Thoracic aorta (tissue), 2 donors: ENCODE data around the gene WDR82. TPM values are rescaled to one million over a fixed set of nuclear protein-coding genes. Genes with fewer than 3 reads are reported as not detected.
A peak's percentile ranks its signal among the peaks of the same experiment; 100 is the strongest.
"Not testable (repeated sequence)": the region's sequence is repeated elsewhere in the genome, so short reads cannot be mapped to it uniquely, and the experiment has no call there.

Experiments
- ATAC-seq: fragments of 150-250 bp; one replicate; pipeline ENCODE4 v1.8.0; 2017; ENCODE audit warnings: low read depth; ENCODE audit not compliant: insufficient number of reproducible peaks, low FRiP score
- DNase-seq: peaks from one replicate; pipeline ENCODE4 v3.0.0-alpha.2; 2020; ENCODE audit warnings: low spot score
- H3K27ac ChIP-seq, 2 donors: fragments of 200-600 bp; sonication (generic); 1 replicate in 1 of 2; 2 replicates in 1 of 2; pipeline ENCODE4 v1.5.1; 2016; ENCODE audit warnings: mild to moderate bottlenecking in 2 of 2, moderate library complexity in 2 of 2
- H3K27me3 ChIP-seq: fragments of 200-600 bp; sonication (generic); replicated peaks from 2 replicates; pipeline ENCODE4 v1.6.0; 2016; ENCODE audit warnings: mild to moderate bottlenecking; ENCODE audit not compliant: insufficient read depth
- H3K36me3 ChIP-seq: fragments of 200-600 bp; sonication (generic); one replicate; pipeline ENCODE4 v1.5.1; 2016
- H3K4me1 ChIP-seq, 2 donors: fragments of 200-600 bp; sonication (generic); 1 replicate in 1 of 2; 2 replicates in 1 of 2; pipeline versions ENCODE4 v1.5.1 to v1.6.0; 2016; ENCODE audit warnings: low read depth in 2 of 2, mild to moderate bottlenecking in 1 of 2; ENCODE audit not compliant: control insufficient read depth in 1 of 2
- H3K4me3 ChIP-seq: fragments of 200-600 bp; sonication (generic); 2 replicates; pipeline ENCODE4 v1.5.1; 2016; ENCODE audit warnings: mild to moderate bottlenecking
- H3K9me3 ChIP-seq: fragments of 200-600 bp; sonication (generic); 2 replicates; pipeline ENCODE4 v1.5.1; 2016
- CTCF ChIP-seq: fragments of 200-600 bp; sonication (generic); IDR thresholded peaks from one replicate; pipeline ENCODE4 v1.5.1; 2019; ENCODE audit warnings: antibody characterized with exemption
- total RNA-seq, 2 donors: library from RNA; depleted of rRNA; stranded (reverse); fragments of >200 nt; gene quantifications; one replicate each; pipeline versions ENCODE4 v1.1.0 to v1.2.3, GENCODE V29; 2016

WDR82 gene
- total RNA-seq, 2 donors from 2014 or later, result 44.5 to 66.2 TPM

GRCh38 chr3:52277071-52277964 is 1.1 kb downstream of the WDR82 start:
- Histone ChIP-seq H3K9me3 (no peaks in the 10 kb centered on the region), H3K4me3 (peak overlapping the region; percentile 96), H3K36me3 (peaks cover 3% of the 10 kb centered on the region), H3K27ac (peak overlapping the region; percentile 87 to 95), H3K27me3 (no peaks in the 10 kb centered on the region), H3K4me1 (peaks cover 33 to 59% of the 10 kb centered on the region in 2 donors)
- no peak for TF ChIP-seq CTCF
- ATAC-seq (no peak), DNase-seq (no peak)

GRCh38 chr3:52274781-52275180 is 3.7 kb downstream of the WDR82 start:
- DNase-seq, H3K27ac ChIP-seq, H3K4me3 ChIP-seq, ATAC-seq, H3K36me3 ChIP-seq, H3K27me3 ChIP-seq, H3K9me3 ChIP-seq: not testable (repeated sequence)
- peaks cover 41 to 74% of the 10 kb centered on the region in 2 donors for H3K4me1 ChIP-seq

GRCh38 chr3:52272831-52273230 is 5.6 kb downstream of the WDR82 start:
- H3K36me3 ChIP-seq, result peaks cover 19% of the 10 kb centered on the region
- no peaks in the 10 kb centered on the region for H3K27me3 ChIP-seq
- no peak overlapping the region for H3K27ac ChIP-seq
- no peak for ATAC-seq
- DNase-seq, result no peak
- H3K4me3 ChIP-seq, result no peak overlapping the region
- no peak for TF ChIP-seq CTCF
- no peaks in the 10 kb centered on the region for H3K9me3 ChIP-seq
- H3K4me1 ChIP-seq, result peaks cover 37 to 77% of the 10 kb centered on the region in 2 donors

- peaks cover 19% of the 10 kb centered on the region for H3K36me3 ChIP-seq
- not testable (repeated sequence) for H3K27me3 ChIP-seq, H3K9me3 ChIP-seq, H3K4me3 ChIP-seq, ATAC-seq, DNase-seq, H3K27ac ChIP-seq
- peaks cover 37 to 77% of the 10 kb centered on the region in 2 donors for H3K4me1 ChIP-seq
These were observed 6.3 kb downstream of the WDR82 start for GRCh38 chr3:52272172-52272571.

GRCh38 chr3:52270252-52270754 is 8.1 kb downstream of the WDR82 start:
- ATAC-seq, result no peak
- no peak overlapping the region for H3K4me3 ChIP-seq
- peak overlapping the region in 1 of 2 donors; percentile 33 for H3K27ac ChIP-seq
- H3K9me3 ChIP-seq, result no peaks in the 10 kb centered on the region
- peaks cover 31 to 63% of the 10 kb centered on the region in 2 donors for H3K4me1 ChIP-seq
- no peaks in the 10 kb centered on the region for H3K27me3 ChIP-seq
- peaks cover 31% of the 10 kb centered on the region for H3K36me3 ChIP-seq
- no peak for DNase-seq
- no peak for TF ChIP-seq CTCF

GRCh38 chr3:52269776-52270175 is 8.7 kb downstream of the WDR82 start:
- Histone ChIP-seq H3K4me3 (no peak overlapping the region), H3K4me1 (peaks cover 31 to 57% of the 10 kb centered on the region in 2 donors), H3K9me3 (no peaks in the 10 kb centered on the region), H3K27me3 (no peaks in the 10 kb centered on the region), H3K36me3 (peaks cover 32% of the 10 kb centered on the region), H3K27ac (peak overlapping the region in 1 of 2 donors; percentile 33)
- TF ChIP-seq CTCF, result no peak
- ATAC-seq, result no peak
- DNase-seq, result no peak
